GM04504 (cell line): ENCODE results near the gene CMKLR1.

Source experiments
- DNase-seq: peaks from one replicate; pipeline ENCODE4 v3.0.0-alpha.2; 2012; ENCODE audit warnings: low read depth

CMKLR1 gene

GRCh38 chr12:108301346-108301745 is 37.8 kb downstream of the CMKLR1 start:
- DNase-seq: no peak

GRCh38 chr12:108299980-108300696 is 39.0 kb downstream of the CMKLR1 start:
- DNase-seq: no peak

- no peak for DNase-seq
Measured at GRCh38 chr12:108299516-108299915, 39.6 kb downstream of the CMKLR1 start.

- no peak for DNase-seq
Measured at GRCh38 chr12:108298761-108299275, 40.3 kb downstream of the CMKLR1 start.

GRCh38 chr12:108297895-108298760 is 41.0 kb downstream of the CMKLR1 start:
- no peak for DNase-seq

- no peak for DNase-seq
Measured at GRCh38 chr12:108297424-108297823, 41.7 kb downstream of the CMKLR1 start.

GRCh38 chr12:108296945-108297344 is 42.2 kb downstream of the CMKLR1 start:
- DNase-seq: no peak

- no peak for DNase-seq
Measured at GRCh38 chr12:108295641-108296040, 43.5 kb downstream of the CMKLR1 start.

GRCh38 chr12:108289350-108290161 is 49.6 kb downstream of the CMKLR1 start:
- no peak for DNase-seq

- no peak for DNase-seq
Measured at GRCh38 chr12:108287227-108287626, 51.9 kb downstream of the CMKLR1 start.

- no peak for DNase-seq
Measured at GRCh38 chr12:108285016-108285415, 54.1 kb downstream of the CMKLR1 start.

- no peak for DNase-seq
Measured at GRCh38 chr12:108284163-108284562, 54.9 kb downstream of the CMKLR1 start.

GRCh38 chr12:108282676-108283075 is 56.4 kb downstream of the CMKLR1 start:
- DNase-seq: no peak

- no peak for DNase-seq
Measured at GRCh38 chr12:108282160-108282559, 57.0 kb downstream of the CMKLR1 start.

- no peak for DNase-seq
Measured at GRCh38 chr12:108277613-108278012, 61.5 kb downstream of the CMKLR1 start.

- no peak for DNase-seq
Measured at GRCh38 chr12:108273217-108273616, 65.9 kb downstream of the CMKLR1 start.

GRCh38 chr12:108271951-108272872 is 66.9 kb downstream of the CMKLR1 start:
- no peak for DNase-seq

GRCh38 chr12:108270849-108271143 is 68.3 kb downstream of the CMKLR1 start:
- DNase-seq: no peak

GRCh38 chr12:108270035-108270848 is 68.9 kb downstream of the CMKLR1 start:
- no peak for DNase-seq

GRCh38 chr12:108269224-108269623 is 69.9 kb downstream of the CMKLR1 start:
- DNase-seq: no peak
